ENCODE measurements around the gene MLH3. TPM values are rescaled to one million over a fixed set of nuclear protein-coding genes. Genes with fewer than 3 reads are reported as not detected.
A peak's percentile ranks its signal among the peaks of the same experiment; 100 is the strongest.

The MLH3 gene
- total RNA-seq, 3 donors from 2014 or later = 31.8 to 53.1 (median 42.9) TPM

- Histone ChIP-seq H3K4me1 (peaks cover 0 to 8% of the 10 kb centered on the region in 2 donors), H3K27ac (peak overlapping the region in 1 of 2 donors; percentile 59), H3K9me3 (no peaks in the 10 kb centered on the region), H3K36me3 (no peaks in the 10 kb centered on the region), H3K27me3 (no peaks in the 10 kb centered on the region), H3K4me3 (no peak overlapping the region)
- intact Hi-C loops (cut with DNase I; ENCODE audit: low total_unique reads) = no loop called here
- TF ChIP-seq POLR2A (IDR thresholded peaks at IDR 0.05) (no peak), CTCF (IDR thresholded peaks at IDR 0.05) (no peak), POLR2AphosphoS5 (IDR thresholded peaks at IDR 0.05) (no peak)
- no peak for DNase-seq (ENCODE audit: low spot score in 2 of 2)
Observed at GRCh38 chr14:75053396-75054291, 2.4 kb upstream of the MLH3 start.

DNA sequence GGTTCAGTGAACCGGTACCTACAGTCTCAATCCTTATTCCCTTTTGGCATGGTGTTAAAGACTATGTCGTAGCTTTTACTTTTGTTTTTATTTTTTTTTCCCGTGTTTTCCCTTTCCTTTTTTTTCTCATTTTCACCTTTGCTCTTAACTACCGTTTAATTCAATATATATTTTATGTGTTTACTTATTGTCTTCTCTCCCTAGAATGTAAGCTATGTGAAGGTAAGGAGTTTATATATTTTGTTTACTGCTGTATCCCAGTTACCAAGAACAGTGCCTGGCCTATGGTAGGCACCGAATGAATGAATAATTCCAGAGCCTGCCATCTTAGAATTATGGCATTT is 261 bp upstream of the MLH3 start:
- TF ChIP-seq POLR2AphosphoS5 (IDR thresholded peaks at IDR 0.05) = no peak
- H3K36me3 ChIP-seq = no peaks in the 10 kb centered on the region
- no peaks in the 10 kb centered on the region for H3K9me3 ChIP-seq
- intact Hi-C loops (cut with DNase I; ENCODE audit: low total_unique reads) = no loop called here
- no peaks in the 10 kb centered on the region for H3K27me3 ChIP-seq
- H3K27ac ChIP-seq = peak overlapping the region; percentile 90 to 98
- H3K4me3 ChIP-seq = peak overlapping the region; percentile 55 to 82 (median 64)
- H3K4me1 ChIP-seq = peaks cover 0 to 8% of the 10 kb centered on the region in 2 donors
- no peak for DNase-seq (ENCODE audit: low spot score in 2 of 2)

DNA sequence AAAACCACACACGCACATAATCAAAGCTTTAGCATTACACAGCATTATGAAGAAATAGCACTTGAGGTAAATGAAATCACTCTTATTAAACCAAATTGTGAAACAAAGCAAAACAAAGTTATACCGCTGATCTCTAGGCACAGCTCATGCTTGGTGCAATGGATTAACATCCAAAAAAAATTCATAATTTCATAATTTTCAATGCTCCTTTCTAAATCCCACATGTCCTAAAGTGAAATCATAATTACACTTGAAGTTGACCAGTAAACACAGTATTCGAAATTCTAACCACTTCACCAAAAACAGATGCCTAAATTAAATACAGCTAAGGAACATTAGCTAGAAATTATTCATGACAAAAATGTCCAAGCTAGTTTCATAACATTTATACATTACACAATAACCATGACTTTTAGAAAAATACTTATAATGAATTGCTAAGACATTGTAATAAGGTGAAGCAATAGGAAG is 1.5 kb downstream of the MLH3 start:
- no peak overlapping the region for H3K4me3 ChIP-seq
- no peak for DNase-seq (ENCODE audit: low spot score in 2 of 2)
- H3K4me1 ChIP-seq = peaks cover 0 to 8% of the 10 kb centered on the region in 2 donors
- TF ChIP-seq POLR2AphosphoS5 (IDR thresholded peaks at IDR 0.05) (no peak), POLR2A (IDR thresholded peaks at IDR 0.05) (no peak), CTCF (IDR thresholded peaks at IDR 0.05) (no peak)
- no peaks in the 10 kb centered on the region for H3K36me3 ChIP-seq
- no peaks in the 10 kb centered on the region for H3K9me3 ChIP-seq
- peak overlapping the region; percentile 89 to 90 for H3K27ac ChIP-seq
- intact Hi-C loops (cut with DNase I; ENCODE audit: low total_unique reads) = no loop called here
- no peaks in the 10 kb centered on the region for H3K27me3 ChIP-seq

DNA sequence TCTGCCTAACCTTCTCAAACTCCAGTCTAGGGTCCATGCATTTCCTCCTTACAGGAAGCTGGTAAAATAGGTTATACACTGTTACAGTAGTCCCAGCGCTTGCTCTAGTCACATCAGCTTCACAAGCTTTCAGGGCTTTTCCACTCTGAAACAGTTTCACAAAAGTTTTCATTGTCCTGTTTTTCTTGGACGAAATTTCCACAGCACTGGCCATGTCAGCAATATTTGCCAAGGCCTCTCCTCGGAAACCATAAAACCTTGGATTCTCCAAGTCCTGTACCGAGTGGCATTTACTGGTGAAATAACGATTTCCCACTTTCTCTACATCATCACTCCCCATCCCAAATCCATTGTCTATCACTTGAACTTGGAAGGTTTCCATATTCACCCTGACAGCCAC is 2.1 kb downstream of the MLH3 start:
- intact Hi-C loops (cut with DNase I; ENCODE audit: low total_unique reads) = no loop called here
- peak overlapping the region in 2 of 3 donors; percentile 0 to 39 for H3K4me3 ChIP-seq
- H3K27me3 ChIP-seq = no peaks in the 10 kb centered on the region
- TF ChIP-seq POLR2A (IDR thresholded peaks at IDR 0.05) (no peak), POLR2AphosphoS5 (IDR thresholded peaks at IDR 0.05) (no peak), CTCF (IDR thresholded peaks at IDR 0.05) (no peak)
- H3K9me3 ChIP-seq = no peaks in the 10 kb centered on the region
- H3K27ac ChIP-seq = peak overlapping the region; percentile 79 to 89
- peaks cover 0 to 8% of the 10 kb centered on the region in 2 donors for H3K4me1 ChIP-seq
- no peaks in the 10 kb centered on the region for H3K36me3 ChIP-seq
- no peak for DNase-seq (ENCODE audit: low spot score in 2 of 2)

- no peak for DNase-seq (ENCODE audit: low spot score in 2 of 2)
- H3K9me3 ChIP-seq = no peaks in the 10 kb centered on the region
- H3K4me1 ChIP-seq = peaks cover 0 to 8% of the 10 kb centered on the region in 2 donors
- H3K36me3 ChIP-seq = no peaks in the 10 kb centered on the region
- no peak overlapping the region for H3K4me3 ChIP-seq
- no peak for TF ChIP-seq POLR2AphosphoS5 (IDR thresholded peaks at IDR 0.05)
- no peak for TF ChIP-seq POLR2A (IDR thresholded peaks at IDR 0.05)
- no peak for TF ChIP-seq CTCF (IDR thresholded peaks at IDR 0.05)
- H3K27ac ChIP-seq = no peak overlapping the region
- no peaks in the 10 kb centered on the region for H3K27me3 ChIP-seq
- intact Hi-C loops (cut with DNase I; ENCODE audit: low total_unique reads) = no loop called here
Observed at GRCh38 chr14:75048101-75048500, 3.2 kb downstream of the MLH3 start.
